Activated T-cell treated with anti-CD3 and anti-CD28 coated beads, Interleukin-2, amount 50 U/mL, for 4 hours (primary cell): ENCODE results near the gene RAP1GDS1. TPM values are rescaled to one million over a fixed set of nuclear protein-coding genes. Genes with fewer than 3 reads are reported as not detected.
A peak's percentile ranks its signal among the peaks of the same experiment; 100 is the strongest.
"Not testable (repeated sequence)": the region's sequence is repeated elsewhere in the genome, so short reads cannot be mapped to it uniquely, and the experiment has no call there.

Source experiments
- ATAC-seq, 2 donors: fragments of 200-7000 bp; cut with Tn5 transposase; one replicate each; pipeline ENCODE4 v1.10.0; 2021
- DNase-seq: peaks from one replicate; pipeline ENCODE4 v3.0.0-alpha.2; 2020
- H3K27me3 Mint-ChIP-seq: one replicate; pipeline ENCODE4 v1.8.0; 2021; ENCODE audit warnings: low read depth, mixed read lengths
- H3K36me3 Mint-ChIP-seq: one replicate; pipeline ENCODE4 v1.8.0; 2022; ENCODE audit warnings: mixed read lengths; ENCODE audit not compliant: insufficient read depth
- H3K4me1 Mint-ChIP-seq: one replicate; pipeline ENCODE4 v1.8.0; 2021; ENCODE audit warnings: low read depth, mixed read lengths
- H3K4me3 Mint-ChIP-seq: one replicate; pipeline ENCODE4 v1.8.0; 2021; ENCODE audit warnings: mild to moderate bottlenecking, moderate library complexity, mixed read lengths
- H3K9me3 Mint-ChIP-seq: one replicate; pipeline ENCODE4 v1.8.0; 2021; ENCODE audit warnings: mixed read lengths
- total RNA-seq, 3 donors: library from RNA; stranded (reverse); gene quantifications; one replicate each; pipeline ENCODE4 v1.2.1, GENCODE V29; 2021

RAP1GDS1 gene
- total RNA-seq, 3 donors from 2014 or later, result 37.3 to 42.6 (median 38.3) TPM

DNA sequence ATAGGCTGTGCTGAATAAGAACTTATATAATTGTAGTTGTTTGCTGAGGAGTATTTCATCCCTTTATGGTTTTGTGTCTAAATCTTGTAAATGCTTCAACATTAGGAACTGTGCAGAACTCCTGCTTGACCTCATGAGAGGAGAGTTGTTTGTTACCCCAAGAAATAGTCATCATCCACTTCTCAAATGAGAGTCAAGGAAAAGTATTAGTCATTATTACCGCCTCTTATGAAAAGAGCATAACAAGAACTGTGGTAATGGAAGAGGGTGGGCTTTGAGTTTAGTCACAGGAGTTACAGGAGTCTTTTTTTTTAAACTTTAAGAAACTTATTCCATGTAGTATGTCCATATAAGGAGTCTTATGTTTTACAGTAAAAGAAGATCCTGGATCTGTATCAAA is 132.9 kb downstream of the RAP1GDS1 start:
- H3K9me3 Mint-ChIP-seq, result peaks cover 13% of the 10 kb centered on the region
- no peaks in the 10 kb centered on the region for H3K4me1 Mint-ChIP-seq
- H3K27me3 Mint-ChIP-seq, result no peaks in the 10 kb centered on the region
- DNase-seq, result no peak
- no peak for ATAC-seq
- H3K4me3 Mint-ChIP-seq, result no peak overlapping the region
- peaks cover 43% of the 10 kb centered on the region for H3K36me3 Mint-ChIP-seq

DNA sequence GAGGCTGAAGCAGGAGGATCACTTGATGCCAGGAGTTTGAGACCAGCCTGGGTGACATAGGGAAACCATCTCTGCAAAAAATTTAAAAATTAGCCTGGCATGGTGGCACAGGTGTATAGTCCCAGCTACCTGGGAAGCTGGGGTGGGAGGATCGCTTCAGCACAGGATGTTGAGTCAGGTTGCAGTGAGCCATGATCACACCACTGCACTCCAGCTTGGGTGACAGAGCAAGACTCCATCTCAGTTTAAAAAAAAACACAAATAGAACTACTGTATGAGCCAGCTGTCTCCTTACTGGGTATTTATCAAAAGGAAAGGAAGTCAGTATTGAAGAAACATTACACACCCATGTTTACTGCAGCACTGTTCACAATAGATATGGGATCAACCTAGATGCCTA is 138.7 kb downstream of the RAP1GDS1 start:
- Mint-ChIP-seq H3K9me3 (peaks cover 22% of the 10 kb centered on the region), H3K4me3 (no peak overlapping the region), H3K27me3 (no peaks in the 10 kb centered on the region), H3K4me1 (no peaks in the 10 kb centered on the region), H3K36me3 (peaks cover 18% of the 10 kb centered on the region)
- ATAC-seq (peak in 1 of 2 donors; percentile 46), DNase-seq (no peak)

DNA sequence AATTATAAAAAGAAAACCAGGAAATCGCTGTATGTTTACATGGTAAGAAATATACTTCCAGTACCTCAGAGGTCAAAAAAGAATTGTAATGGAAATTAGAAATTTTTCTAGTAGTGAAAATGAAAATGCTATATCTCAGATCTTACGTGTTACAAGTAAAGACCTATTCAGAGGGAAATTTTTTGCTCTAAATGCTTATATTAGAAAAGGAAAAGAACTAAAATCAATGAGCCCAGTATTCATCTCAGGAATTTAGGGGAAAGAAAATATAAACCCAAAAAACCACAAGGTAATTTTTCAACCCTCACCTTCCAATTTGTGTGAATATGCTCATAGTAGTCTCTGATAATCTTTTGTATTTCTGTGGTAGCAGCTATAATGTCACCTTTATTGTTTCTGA is 145.6 kb downstream of the RAP1GDS1 start:
- Mint-ChIP-seq H3K4me3 (no peak overlapping the region), H3K27me3 (no peaks in the 10 kb centered on the region), H3K4me1 (no peaks in the 10 kb centered on the region), H3K36me3 (peaks cover 27% of the 10 kb centered on the region), H3K9me3 (peaks cover 4% of the 10 kb centered on the region)
- no peak for DNase-seq
- ATAC-seq, result peak; percentile 10 to 46

DNA sequence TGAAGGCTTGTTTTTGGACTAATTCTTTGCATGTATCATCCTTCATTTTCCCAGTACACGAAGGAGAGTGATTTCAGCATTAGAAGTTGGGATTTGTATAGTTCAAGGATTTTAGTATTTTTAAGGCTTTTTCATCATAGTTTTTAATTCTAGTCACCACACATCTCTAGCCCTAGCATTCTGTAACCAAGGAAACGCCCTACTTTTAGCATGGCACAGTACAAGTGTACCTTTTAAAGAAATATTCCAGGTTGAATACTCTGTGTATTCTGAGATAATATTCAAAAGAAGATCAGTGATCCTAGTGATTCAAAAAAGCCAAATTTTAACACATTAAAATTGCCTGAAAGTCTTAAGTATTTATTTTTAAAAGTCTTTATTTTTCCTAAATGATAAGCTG is 150.5 kb downstream of the RAP1GDS1 start:
- no peak for DNase-seq
- no peak overlapping the region for H3K4me3 Mint-ChIP-seq
- H3K27me3 Mint-ChIP-seq, result no peaks in the 10 kb centered on the region
- H3K36me3 Mint-ChIP-seq, result peaks cover 28% of the 10 kb centered on the region
- no peak for ATAC-seq
- H3K4me1 Mint-ChIP-seq, result no peaks in the 10 kb centered on the region
- peaks cover 11% of the 10 kb centered on the region for H3K9me3 Mint-ChIP-seq

DNA sequence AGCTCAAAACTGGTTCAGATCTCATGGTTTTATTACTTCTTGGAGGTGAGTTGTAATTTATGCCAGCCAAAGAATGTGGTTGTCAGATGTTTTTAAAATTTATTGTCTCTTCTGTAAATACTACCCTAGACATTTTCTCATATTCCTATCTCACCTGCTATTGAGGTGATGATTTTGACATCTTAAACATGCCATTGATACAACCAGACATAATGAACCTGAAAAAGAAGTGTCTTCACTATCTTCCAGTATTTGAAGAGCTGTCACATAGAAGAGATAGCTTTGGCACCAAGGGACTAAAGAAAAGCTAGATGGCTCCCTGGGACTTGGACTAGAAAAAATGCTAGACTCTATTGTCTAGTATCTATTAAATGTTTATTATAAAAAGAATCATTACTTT is 155.7 kb downstream of the RAP1GDS1 start:
- Mint-ChIP-seq H3K4me1 (no peaks in the 10 kb centered on the region), H3K9me3 (peaks cover 7% of the 10 kb centered on the region), H3K27me3 (no peaks in the 10 kb centered on the region), H3K4me3 (no peak overlapping the region), H3K36me3 (peaks cover 34% of the 10 kb centered on the region)
- DNase-seq (no peak), ATAC-seq (no peak)

DNA sequence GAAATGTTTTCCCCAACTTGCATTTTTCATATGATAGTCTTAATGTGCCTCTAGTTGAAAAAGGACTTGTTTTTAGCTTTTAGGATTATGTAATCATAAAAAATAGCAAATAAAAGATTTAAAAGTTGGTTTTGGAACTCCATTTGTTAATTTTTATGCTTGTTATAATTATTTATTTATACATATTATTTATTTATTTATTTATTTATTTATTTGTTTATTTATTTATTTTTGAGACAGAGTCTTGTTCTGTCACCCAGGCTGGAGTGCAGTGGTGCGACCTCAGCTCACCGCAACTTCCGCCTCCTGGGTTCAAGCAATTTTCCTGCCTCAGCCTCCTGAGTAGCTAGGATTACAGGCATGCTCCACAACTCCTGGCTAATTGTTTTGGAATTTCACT is 159.0 kb downstream of the RAP1GDS1 start:
- not testable (repeated sequence) for H3K4me3 Mint-ChIP-seq, H3K27me3 Mint-ChIP-seq, DNase-seq, H3K4me1 Mint-ChIP-seq, H3K9me3 Mint-ChIP-seq, ATAC-seq
- peaks cover 49% of the 10 kb centered on the region for H3K36me3 Mint-ChIP-seq

DNA sequence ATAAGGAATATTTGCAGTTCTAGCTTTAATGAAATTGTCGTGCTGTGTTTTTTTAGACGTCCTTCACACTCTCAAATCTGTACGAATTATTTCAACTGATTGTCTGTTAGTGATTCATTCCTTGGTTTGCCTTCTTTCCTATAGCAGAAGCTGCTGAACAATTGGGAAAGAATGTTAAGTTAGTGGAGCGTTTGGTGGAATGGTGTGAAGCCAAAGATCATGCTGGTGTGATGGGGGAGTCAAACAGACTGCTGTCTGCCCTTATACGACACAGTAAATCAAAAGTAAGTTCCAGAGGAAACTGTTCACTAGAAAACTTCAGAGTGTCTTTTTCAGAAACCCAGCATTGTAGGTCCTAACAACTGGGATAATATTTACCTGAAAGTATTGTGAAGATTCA is 159.9 kb downstream of the RAP1GDS1 start:
- H3K36me3 Mint-ChIP-seq, result peaks cover 51% of the 10 kb centered on the region
- no peaks in the 10 kb centered on the region for H3K9me3 Mint-ChIP-seq

DNA sequence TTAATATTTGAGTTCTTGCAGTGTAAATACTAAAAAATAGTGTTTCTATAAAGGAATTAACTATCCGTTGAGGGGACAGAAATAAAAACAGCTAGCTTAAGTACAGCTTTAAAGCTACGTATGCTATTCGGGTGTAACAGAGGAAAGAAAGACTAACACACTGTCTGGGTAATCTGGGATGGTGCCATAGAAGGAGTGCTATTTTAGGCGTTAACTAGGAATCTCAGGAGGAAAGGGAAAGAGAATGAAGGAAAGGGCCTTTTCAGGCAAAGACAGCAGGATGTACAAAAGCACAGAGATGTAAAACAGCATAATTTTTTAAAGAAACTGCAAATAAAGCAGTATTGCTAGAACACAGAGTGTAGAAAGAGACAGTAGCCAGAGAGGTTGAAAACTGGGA is 161.8 kb downstream of the RAP1GDS1 start:
- ATAC-seq (no peak), DNase-seq (no peak)
- H3K9me3 Mint-ChIP-seq, result no peaks in the 10 kb centered on the region
- peaks cover 47% of the 10 kb centered on the region for H3K36me3 Mint-ChIP-seq
- H3K27me3 Mint-ChIP-seq, result no peaks in the 10 kb centered on the region
- H3K4me3 Mint-ChIP-seq, result no peak overlapping the region
- H3K4me1 Mint-ChIP-seq, result peaks cover 14% of the 10 kb centered on the region

More for the DNA sequence above, 159.9 kb downstream of the RAP1GDS1 start:
- no peak overlapping the region for H3K4me3 Mint-ChIP-seq
- no peak for DNase-seq
- no peak for ATAC-seq
- H3K4me1 Mint-ChIP-seq, result peaks cover 8% of the 10 kb centered on the region
- no peaks in the 10 kb centered on the region for H3K27me3 Mint-ChIP-seq

DNA sequence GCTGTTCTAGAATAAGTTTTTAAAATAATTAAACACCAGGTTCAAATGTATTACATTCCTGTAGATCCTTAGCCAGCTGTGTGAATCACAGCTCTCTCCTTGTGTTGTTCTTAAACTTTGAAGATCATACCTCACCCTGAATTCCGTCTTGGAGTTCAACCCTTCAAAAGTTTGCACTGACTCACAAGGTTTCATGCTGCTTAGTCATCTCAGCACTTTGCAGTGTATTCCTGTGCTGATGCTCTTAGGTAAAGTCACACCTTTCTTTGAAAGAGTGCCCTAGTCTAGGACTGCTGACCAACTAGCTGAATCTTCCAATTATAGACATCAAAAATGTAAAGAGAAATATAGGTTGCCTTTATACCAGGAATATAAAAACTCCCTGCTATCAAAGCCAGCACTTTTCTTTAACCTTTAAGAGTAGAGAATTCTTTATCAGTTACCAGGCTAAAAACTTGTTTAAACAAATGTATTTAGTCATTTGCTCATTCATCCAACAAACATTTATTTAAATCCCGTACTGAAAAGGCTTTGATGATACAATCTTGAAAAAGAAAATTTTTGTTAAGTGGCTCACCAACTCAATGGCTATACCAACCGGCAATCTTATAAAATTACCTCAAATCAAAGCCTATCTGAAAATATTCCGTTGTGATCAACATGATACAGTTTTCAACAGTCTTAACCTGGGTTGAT is 169.7 kb downstream of the RAP1GDS1 start:
- no peaks in the 10 kb centered on the region for H3K27me3 Mint-ChIP-seq
- no peak for ATAC-seq
- H3K4me3 Mint-ChIP-seq, result no peak overlapping the region
- peaks cover 8% of the 10 kb centered on the region for H3K4me1 Mint-ChIP-seq
- no peaks in the 10 kb centered on the region for H3K9me3 Mint-ChIP-seq
- H3K36me3 Mint-ChIP-seq, result peaks cover 17% of the 10 kb centered on the region
- no peak for DNase-seq

DNA sequence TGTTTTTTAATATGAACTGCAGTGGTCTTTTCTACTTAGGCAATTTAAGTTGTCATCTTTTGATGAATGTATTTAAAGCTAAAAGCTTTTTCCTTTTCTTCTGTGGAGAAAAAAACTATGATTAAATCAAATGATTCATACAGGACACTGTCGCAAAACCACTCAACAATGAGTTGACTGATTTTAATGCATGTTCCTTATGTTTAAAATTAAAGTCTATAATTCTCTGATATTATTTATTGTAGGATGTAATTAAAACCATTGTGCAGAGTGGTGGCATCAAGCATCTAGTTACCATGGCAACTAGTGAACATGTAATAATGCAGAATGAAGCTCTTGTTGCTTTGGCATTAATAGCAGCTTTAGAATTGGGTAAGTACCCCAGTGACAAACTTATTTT is 172.5 kb downstream of the RAP1GDS1 start:
- no peak overlapping the region for H3K4me3 Mint-ChIP-seq
- no peaks in the 10 kb centered on the region for H3K27me3 Mint-ChIP-seq
- no peaks in the 10 kb centered on the region for H3K4me1 Mint-ChIP-seq
- no peaks in the 10 kb centered on the region for H3K9me3 Mint-ChIP-seq
- peaks cover 26% of the 10 kb centered on the region for H3K36me3 Mint-ChIP-seq
- ATAC-seq (no peak), DNase-seq (no peak)

DNA sequence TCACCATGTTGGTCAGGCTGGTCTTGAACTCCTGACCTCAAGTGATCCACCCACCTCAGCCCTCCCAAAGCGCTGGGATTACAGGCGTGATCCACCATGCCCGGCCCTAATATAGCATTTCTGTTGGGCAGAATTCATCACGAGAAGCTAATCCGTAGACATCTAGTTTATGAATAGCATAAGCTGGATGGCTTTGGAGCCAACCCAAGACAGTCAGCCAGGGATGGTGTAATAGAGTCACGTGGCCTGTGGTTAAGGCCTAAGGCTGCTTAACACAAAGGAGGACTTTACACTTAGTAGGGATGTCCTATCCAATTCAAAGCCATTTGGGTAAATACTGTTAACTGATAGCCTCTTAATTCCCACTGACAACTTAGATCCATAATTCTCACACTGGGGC is 173.6 kb downstream of the RAP1GDS1 start:
- Mint-ChIP-seq H3K36me3 (peaks cover 29% of the 10 kb centered on the region), H3K4me3 (no peak overlapping the region), H3K9me3 (no peaks in the 10 kb centered on the region), H3K4me1 (peaks cover 2% of the 10 kb centered on the region), H3K27me3 (no peaks in the 10 kb centered on the region)
- DNase-seq (no peak), ATAC-seq (no peak)

DNA sequence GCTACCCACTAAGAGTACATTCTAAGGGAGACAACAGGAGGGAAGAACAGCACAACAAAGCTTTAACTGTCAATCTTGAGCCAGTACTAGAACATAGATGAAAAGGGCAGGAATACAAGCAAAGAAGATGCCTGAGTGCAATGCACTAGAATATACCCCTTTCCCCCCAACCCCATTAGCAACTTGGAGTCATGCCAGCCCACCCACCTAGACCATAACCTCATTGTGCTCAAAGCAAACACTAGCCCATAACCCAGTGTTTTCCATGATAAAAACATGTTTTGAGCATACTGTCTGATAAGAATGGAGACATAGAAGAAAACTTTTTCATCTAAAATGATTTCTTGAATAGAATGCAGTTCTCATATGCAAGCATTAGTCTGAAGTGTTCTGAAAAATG is 183.2 kb downstream of the RAP1GDS1 start:
- Mint-ChIP-seq H3K9me3 (no peaks in the 10 kb centered on the region), H3K4me1 (peaks cover 40% of the 10 kb centered on the region), H3K27me3 (no peaks in the 10 kb centered on the region), H3K36me3 (peaks cover 27% of the 10 kb centered on the region), H3K4me3 (no peak overlapping the region)
- ATAC-seq, result no peak
- DNase-seq, result no peak

DNA sequence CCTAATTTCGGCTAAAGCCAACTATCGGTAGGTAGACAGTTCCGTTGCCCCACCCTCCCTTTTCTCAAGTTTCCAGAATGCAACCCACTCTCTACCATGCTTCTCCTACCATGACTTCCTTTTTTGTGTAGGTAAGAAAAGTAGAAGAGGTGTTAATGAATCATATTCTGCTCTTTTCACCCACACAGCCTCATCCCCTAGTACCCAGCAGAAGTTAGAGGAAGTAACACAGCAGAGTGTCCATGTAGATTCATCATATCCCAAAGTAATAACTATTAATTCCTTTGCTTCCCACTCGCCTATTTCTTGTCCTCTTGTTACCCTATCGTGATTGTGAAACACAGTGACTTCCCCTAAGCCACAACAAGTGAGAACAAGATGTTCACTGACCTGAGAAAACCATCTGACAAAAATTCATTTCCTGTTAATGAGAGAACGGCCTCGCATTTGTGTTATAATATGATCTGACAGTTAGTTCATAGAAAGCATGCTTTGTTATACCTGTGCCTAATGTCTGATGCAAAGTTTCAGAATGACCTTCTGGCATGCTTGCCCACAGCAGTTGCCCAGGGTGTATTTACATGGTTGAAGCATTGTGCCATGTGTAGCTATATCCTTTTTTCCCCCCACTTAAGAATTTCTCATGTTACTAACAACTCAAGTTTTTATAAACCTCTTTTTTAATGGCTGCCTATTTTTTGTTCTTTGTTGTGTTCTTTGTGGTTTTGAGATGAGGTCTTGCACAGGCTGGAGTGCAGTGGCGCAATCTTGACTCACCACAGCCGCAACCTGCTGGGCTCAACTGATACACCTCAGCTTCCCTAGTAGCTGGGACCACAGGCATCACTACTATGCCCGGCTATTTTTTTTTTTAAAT is 185.6 kb downstream of the RAP1GDS1 start:
- peak; percentile 51 for DNase-seq
- ATAC-seq, result peak; percentile 93 to 94
- peak overlapping the region; percentile 68 for H3K4me3 Mint-ChIP-seq
- H3K9me3 Mint-ChIP-seq, result no peaks in the 10 kb centered on the region
- H3K27me3 Mint-ChIP-seq, result no peaks in the 10 kb centered on the region
- peaks cover 21% of the 10 kb centered on the region for H3K36me3 Mint-ChIP-seq
- H3K4me1 Mint-ChIP-seq, result peaks cover 42% of the 10 kb centered on the region

DNA sequence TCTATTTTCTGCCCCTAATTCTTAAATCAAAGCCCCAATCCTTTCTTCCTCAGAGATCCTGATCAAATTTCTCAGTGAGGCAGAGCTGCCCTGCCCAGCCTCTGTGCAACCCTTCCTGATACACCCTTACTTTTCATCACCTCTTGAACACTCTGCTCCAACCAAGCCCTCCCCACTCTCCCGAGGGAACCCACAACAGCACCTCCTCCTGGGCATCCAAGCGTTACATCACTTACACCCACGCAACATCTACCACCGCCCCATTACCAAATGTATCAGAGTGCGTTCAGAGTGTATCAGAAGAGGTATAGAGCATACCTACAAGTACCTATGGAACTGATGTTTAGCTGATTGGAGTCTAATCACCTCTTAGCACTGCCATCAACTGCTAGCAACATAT is 186.5 kb downstream of the RAP1GDS1 start:
- Mint-ChIP-seq H3K4me3 (peak overlapping the region; percentile 68), H3K27me3 (no peaks in the 10 kb centered on the region), H3K4me1 (peaks cover 42% of the 10 kb centered on the region), H3K9me3 (peaks cover 3% of the 10 kb centered on the region), H3K36me3 (peaks cover 13% of the 10 kb centered on the region)
- DNase-seq (no peak), ATAC-seq (no peak)

DNA sequence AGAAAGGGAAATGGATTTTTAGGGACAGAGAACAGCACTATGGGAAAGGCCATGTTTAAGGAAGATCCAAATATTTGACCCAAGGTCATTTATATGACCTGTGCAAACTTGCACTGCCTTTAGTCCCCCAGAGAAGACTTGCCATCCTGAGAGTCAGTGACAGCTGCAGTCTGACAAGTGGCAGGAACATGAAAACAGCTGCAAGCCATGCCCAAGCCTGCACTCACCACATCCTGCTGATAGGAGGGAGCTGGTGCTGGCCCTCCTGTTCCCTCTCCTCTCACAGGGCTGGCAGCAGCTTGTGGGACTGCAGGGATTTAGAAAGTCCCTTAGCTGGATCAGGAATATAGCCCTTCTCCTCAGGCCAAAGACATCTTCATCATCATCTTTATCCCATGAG is 187.7 kb downstream of the RAP1GDS1 start:
- no peak overlapping the region for H3K4me3 Mint-ChIP-seq
- no peaks in the 10 kb centered on the region for H3K27me3 Mint-ChIP-seq
- ATAC-seq, result no peak
- H3K4me1 Mint-ChIP-seq, result peaks cover 48% of the 10 kb centered on the region
- DNase-seq, result no peak
- H3K36me3 Mint-ChIP-seq, result peaks cover 7% of the 10 kb centered on the region
- peaks cover 9% of the 10 kb centered on the region for H3K9me3 Mint-ChIP-seq
